ENCODE data around the gene TEF. TPM values are rescaled to one million over a fixed set of nuclear protein-coding genes. Genes with fewer than 3 reads are reported as not detected.

The TEF gene
- total and polyA plus RNA-seq, 2 donors (not counting 1 experiment from before 2014, with no cell fraction given): 9.0 to 22.5 TPM

DNA sequence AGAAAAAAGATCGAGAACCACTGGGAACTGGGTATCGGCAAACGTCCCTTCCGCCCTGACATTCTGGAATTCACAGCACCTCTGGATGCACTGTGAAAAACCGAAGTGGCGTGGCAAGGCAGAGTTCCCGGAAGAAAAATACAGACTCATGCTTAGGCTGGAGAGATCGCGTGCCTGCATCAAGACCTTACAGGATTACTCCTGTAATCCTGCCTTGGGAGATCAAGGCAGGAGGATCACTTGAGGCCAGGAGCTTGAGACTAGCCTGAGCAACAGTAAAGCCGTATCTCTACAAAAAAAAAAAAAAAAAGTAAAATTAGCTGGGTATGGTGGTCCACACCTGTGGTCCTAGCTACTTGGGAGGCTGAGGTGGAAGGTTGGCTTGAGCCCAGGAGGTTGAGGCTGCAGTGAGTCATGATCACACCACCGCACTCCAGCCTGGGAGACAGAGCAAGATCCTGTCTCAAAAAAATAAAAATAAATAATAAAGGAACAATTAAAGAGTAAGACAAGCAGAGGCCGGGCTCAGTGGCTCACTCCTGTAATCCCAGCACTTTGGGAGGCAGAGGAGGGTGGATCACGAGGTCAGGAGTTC lies 19.9 kb upstream of the TEF start:
- H3K27me3 ChIP-seq (ENCODE audit: control insufficient read depth, insufficient read depth, low read length): no peaks in the 10 kb centered on the region
- H3K9ac ChIP-seq (ENCODE audit: insufficient read depth, low read length): no peak overlapping the region
- no peaks in the 10 kb centered on the region for H3K79me2 ChIP-seq (ENCODE audit: control insufficient read depth, insufficient read depth, low read length)
- no peaks in the 10 kb centered on the region for H4K20me1 ChIP-seq (ENCODE audit: control insufficient read depth, extremely low read depth, insufficient read depth, low read length)
- TF ChIP-seq, protein P1, sequence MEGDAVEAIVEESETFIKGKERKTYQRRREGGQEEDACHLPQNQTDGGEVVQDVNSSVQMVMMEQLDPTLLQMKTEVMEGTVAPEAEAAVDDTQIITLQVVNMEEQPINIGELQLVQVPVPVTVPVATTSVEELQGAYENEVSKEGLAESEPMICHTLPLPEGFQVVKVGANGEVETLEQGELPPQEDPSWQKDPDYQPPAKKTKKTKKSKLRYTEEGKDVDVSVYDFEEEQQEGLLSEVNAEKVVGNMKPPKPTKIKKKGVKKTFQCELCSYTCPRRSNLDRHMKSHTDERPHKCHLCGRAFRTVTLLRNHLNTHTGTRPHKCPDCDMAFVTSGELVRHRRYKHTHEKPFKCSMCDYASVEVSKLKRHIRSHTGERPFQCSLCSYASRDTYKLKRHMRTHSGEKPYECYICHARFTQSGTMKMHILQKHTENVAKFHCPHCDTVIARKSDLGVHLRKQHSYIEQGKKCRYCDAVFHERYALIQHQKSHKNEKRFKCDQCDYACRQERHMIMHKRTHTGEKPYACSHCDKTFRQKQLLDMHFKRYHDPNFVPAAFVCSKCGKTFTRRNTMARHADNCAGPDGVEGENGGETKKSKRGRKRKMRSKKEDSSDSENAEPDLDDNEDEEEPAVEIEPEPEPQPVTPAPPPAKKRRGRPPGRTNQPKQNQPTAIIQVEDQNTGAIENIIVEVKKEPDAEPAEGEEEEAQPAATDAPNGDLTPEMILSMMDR (conservative IDR thresholded peaks at IDR 0.05 in 1 of 2, IDR thresholded peaks at IDR 0.05 in 1 of 2; ENCODE audit: low read depth in 1 of 2, low read length in 2 of 2): no peak
- TF ChIP-seq EZH2 (IDR thresholded peaks at IDR 0.05; ENCODE audit: low read length, missing control alignments): no peak
- H3K4me2 ChIP-seq (ENCODE audit: extremely low read depth, insufficient read depth, low read length): no peak overlapping the region
- H3K27ac ChIP-seq (ENCODE audit: insufficient read depth, low read length): no peak overlapping the region
- no peaks in the 10 kb centered on the region for H3K9me3 ChIP-seq (ENCODE audit: control insufficient read depth, insufficient read depth, low read depth, low read length)
- H2AFZ ChIP-seq (ENCODE audit: low read length): no peak overlapping the region
- peaks cover 1% of the 10 kb centered on the region for H3K4me1 ChIP-seq (ENCODE audit: control insufficient read depth, extremely low read depth, insufficient read depth, low read length)
- peak; percentile 27 to 69 for DNase-seq (ENCODE audit: low read depth in 2 of 2)
- H3K36me3 ChIP-seq (ENCODE audit: control insufficient read depth, insufficient read depth, low read length): peaks cover 18% of the 10 kb centered on the region
- no peak overlapping the region for H3K4me3 ChIP-seq (replicated peaks in 1 of 4; ENCODE audit: control extremely low read depth in 1 of 4, insufficient read depth in 1 of 4, low read depth in 3 of 4, low read length in 4 of 4)

GRCh38 chr22:41362615-41363014 lies 19.1 kb upstream of the TEF start:
- no peaks in the 10 kb centered on the region for H3K9me3 ChIP-seq (ENCODE audit: control insufficient read depth, insufficient read depth, low read depth, low read length)
- no peak overlapping the region for H3K27ac ChIP-seq (ENCODE audit: insufficient read depth, low read length)
- no peaks in the 10 kb centered on the region for H3K79me2 ChIP-seq (ENCODE audit: control insufficient read depth, insufficient read depth, low read length)
- H3K4me1 ChIP-seq (ENCODE audit: control insufficient read depth, extremely low read depth, insufficient read depth, low read length): peaks cover 7% of the 10 kb centered on the region
- TF ChIP-seq, protein P1 (conservative IDR thresholded peaks at IDR 0.05 in 1 of 2, IDR thresholded peaks at IDR 0.05 in 1 of 2; ENCODE audit: low read depth in 1 of 2, low read length in 2 of 2): no peak
- no peak for TF ChIP-seq EZH2 (IDR thresholded peaks at IDR 0.05; ENCODE audit: low read length, missing control alignments)
- no peaks in the 10 kb centered on the region for H3K27me3 ChIP-seq (ENCODE audit: control insufficient read depth, insufficient read depth, low read length)
- DNase-seq (ENCODE audit: low read depth in 2 of 2): no peak
- H2AFZ ChIP-seq (ENCODE audit: low read length): no peak overlapping the region
- H3K36me3 ChIP-seq (ENCODE audit: control insufficient read depth, insufficient read depth, low read length): peaks cover 14% of the 10 kb centered on the region
- H3K4me3 ChIP-seq (replicated peaks in 1 of 4; ENCODE audit: control extremely low read depth in 1 of 4, insufficient read depth in 1 of 4, low read depth in 3 of 4, low read length in 4 of 4): no peak overlapping the region
- H3K4me2 ChIP-seq (ENCODE audit: extremely low read depth, insufficient read depth, low read length): no peak overlapping the region
- no peak overlapping the region for H3K9ac ChIP-seq (ENCODE audit: insufficient read depth, low read length)
- H4K20me1 ChIP-seq (ENCODE audit: control insufficient read depth, extremely low read depth, insufficient read depth, low read length): no peaks in the 10 kb centered on the region

- Histone ChIP-seq H3K9ac (ENCODE audit: insufficient read depth, low read length) (no peak overlapping the region), H3K36me3 (ENCODE audit: control insufficient read depth, insufficient read depth, low read length) (peaks cover 9% of the 10 kb centered on the region), H3K4me3 (replicated peaks in 1 of 4; ENCODE audit: control extremely low read depth in 1 of 4, insufficient read depth in 1 of 4, low read depth in 3 of 4, low read length in 4 of 4) (no peak overlapping the region), H3K4me2 (ENCODE audit: extremely low read depth, insufficient read depth, low read length) (no peak overlapping the region), H3K4me1 (ENCODE audit: control insufficient read depth, extremely low read depth, insufficient read depth, low read length) (peaks cover 13% of the 10 kb centered on the region), H3K27ac (ENCODE audit: insufficient read depth, low read length) (no peak overlapping the region), H2AFZ (ENCODE audit: low read length) (no peak overlapping the region), H3K9me3 (ENCODE audit: control insufficient read depth, insufficient read depth, low read depth, low read length) (no peaks in the 10 kb centered on the region), H4K20me1 (ENCODE audit: control insufficient read depth, extremely low read depth, insufficient read depth, low read length) (no peaks in the 10 kb centered on the region), H3K27me3 (ENCODE audit: control insufficient read depth, insufficient read depth, low read length) (no peaks in the 10 kb centered on the region), H3K79me2 (ENCODE audit: control insufficient read depth, insufficient read depth, low read length) (no peaks in the 10 kb centered on the region)
- no peak for TF ChIP-seq EZH2 (IDR thresholded peaks at IDR 0.05; ENCODE audit: low read length, missing control alignments)
- TF ChIP-seq, protein P1 (conservative IDR thresholded peaks at IDR 0.05 in 1 of 2, IDR thresholded peaks at IDR 0.05 in 1 of 2; ENCODE audit: low read depth in 1 of 2, low read length in 2 of 2): no peak
- DNase-seq (ENCODE audit: low read depth in 2 of 2): no peak
Measured at GRCh38 chr22:41364233-41364632, 17.5 kb upstream of the TEF start.

All from fibroblast of lung (primary cell).